Mammary microvascular endothelial cell (primary cell): ENCODE results near the gene RGS12. TPM values are rescaled to one million over a fixed set of nuclear protein-coding genes. Genes with fewer than 3 reads are reported as not detected.

Experiments used
- total RNA-seq: library from RNA; depleted of rRNA; stranded (reverse); fragments of >200 nt; gene quantifications from 2 replicates; pipeline ENCODE4 v1.2.3, GENCODE V29; 2015

Gene RGS12
- total RNA-seq, result 47.4 and 47.6 TPM in 2 replicates

GRCh38 chr4:3292571-3293400 is at the start of gene RGS12:
Gene RGS12 (plus strand): TSS chr4:3293021. CDS start chr4:3316171, 23,150 bp downstream.

GRCh38 chr4:3248811-3249661 is 43.8 kb upstream of the RGS12 start, which contains the start of gene MSANTD1:
Gene MSANTD1 (plus strand): TSS chr4:3249159. CDS start chr4:3249223, 64 bp downstream.

Other genes with a start within 250 kb of the RGS12 start
- gene HTT-AS, start 218.5 kb upstream of the RGS12 start, total RNA-seq, result not detected in 2 replicates
- gene HTT, start 218.3 kb upstream of the RGS12 start, total RNA-seq, result 24.0 and 25.5 TPM in 2 replicates
- gene MSANTD1, start 43.9 kb upstream of the RGS12 start, total RNA-seq, result 0.10 and 0.13 TPM in 2 replicates
- not detected in 2 replicates for gene HGFAC, start 148.9 kb downstream of the RGS12 start, total RNA-seq
- gene DOK7, start 170.3 kb downstream of the RGS12 start, total RNA-seq, result not detected in 2 replicates
- gene LRPAP1, start 239.4 kb downstream of the RGS12 start, total RNA-seq, result 150 and 168 TPM in 2 replicates